Muscle of arm (tissue), 14 donors: ENCODE results near the gene C19orf47. TPM values are rescaled to one million over a fixed set of nuclear protein-coding genes. Genes with fewer than 3 reads are reported as not detected.

Source experiments
- DNase-seq: peaks from one replicate; pipeline ENCODE4 v3.0.0-alpha.2; 2013
- long read RNA-seq, 11 donors: transcript quantifications; one replicate each; lab custom pipeline, GENCODE V29; 2026
- polyA plus RNA-seq, 12 donors: library from polyadenylated mRNA; unstranded; fragments of 120-200 nt; gene quantifications; one replicate each; pipeline ENCODE4 v1.2.1, GENCODE V29; 2013; ENCODE audit not compliant: insufficient read length in 12 of 12

Gene C19orf47, protein sequence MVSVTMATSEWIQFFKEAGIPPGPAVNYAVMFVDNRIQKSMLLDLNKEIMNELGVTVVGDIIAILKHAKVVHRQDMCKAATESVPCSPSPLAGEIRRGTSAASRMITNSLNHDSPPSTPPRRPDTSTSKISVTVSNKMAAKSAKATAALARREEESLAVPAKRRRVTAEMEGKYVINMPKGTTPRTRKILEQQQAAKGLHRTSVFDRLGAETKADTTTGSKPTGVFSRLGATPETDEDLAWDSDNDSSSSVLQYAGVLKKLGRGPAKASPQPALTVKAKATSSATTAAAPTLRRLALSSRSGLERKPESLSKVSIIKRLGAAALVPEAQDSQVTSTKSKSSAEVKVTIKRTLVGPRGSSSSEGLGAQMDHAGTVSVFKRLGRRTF
- polyA plus RNA-seq: 10 to 100 TPM in 11 of 12 donors, not detected in 1; 26.4 to 99.1 (median 57.1) TPM
- long read RNA-seq, donor 1: 0 reads
- long read RNA-seq, donor 2, partial matches to known transcripts: 0 of 4 reads
- long read RNA-seq, donor 2, other reads (novel, unspliced or antisense): 0 of 4 reads
- long read RNA-seq, donor 3: 0 reads
- long read RNA-seq, donor 4, partial matches to known transcripts: 0 of 1 reads
- long read RNA-seq, donor 4, other reads (novel, unspliced or antisense): 0 of 1 reads
- long read RNA-seq, donor 5, partial matches to known transcripts: 9 of 11 reads
- long read RNA-seq, donor 5, other reads (novel, unspliced or antisense): 0 of 11 reads
- long read RNA-seq, donor 6, partial matches to known transcripts: 0 of 1 reads
- long read RNA-seq, donor 6, other reads (novel, unspliced or antisense): 0 of 1 reads
- long read RNA-seq, donor 7, partial matches to known transcripts: 0 of 2 reads
- long read RNA-seq, donor 7, other reads (novel, unspliced or antisense): 0 of 2 reads
- long read RNA-seq, donor 8, partial matches to known transcripts: 264 of 312 reads
- long read RNA-seq, donor 8, other reads (novel, unspliced or antisense): 48 of 312 reads
- long read RNA-seq, donor 9, partial matches to known transcripts: 0 of 2 reads
- long read RNA-seq, donor 9, other reads (novel, unspliced or antisense): 0 of 2 reads
- long read RNA-seq, donor 10, transcript C19orf47-209 (2 exons, 583 nt): major isoform, 7 of 12 reads
- long read RNA-seq, donor 10, partial matches to known transcripts: 0 of 12 reads
- long read RNA-seq, donor 10, other reads (novel, unspliced or antisense): 5 of 12 reads
- long read RNA-seq, donor 11, partial matches to known transcripts: 31 of 34 reads
- long read RNA-seq, donor 11, other reads (novel, unspliced or antisense): 0 of 34 reads

DNA sequence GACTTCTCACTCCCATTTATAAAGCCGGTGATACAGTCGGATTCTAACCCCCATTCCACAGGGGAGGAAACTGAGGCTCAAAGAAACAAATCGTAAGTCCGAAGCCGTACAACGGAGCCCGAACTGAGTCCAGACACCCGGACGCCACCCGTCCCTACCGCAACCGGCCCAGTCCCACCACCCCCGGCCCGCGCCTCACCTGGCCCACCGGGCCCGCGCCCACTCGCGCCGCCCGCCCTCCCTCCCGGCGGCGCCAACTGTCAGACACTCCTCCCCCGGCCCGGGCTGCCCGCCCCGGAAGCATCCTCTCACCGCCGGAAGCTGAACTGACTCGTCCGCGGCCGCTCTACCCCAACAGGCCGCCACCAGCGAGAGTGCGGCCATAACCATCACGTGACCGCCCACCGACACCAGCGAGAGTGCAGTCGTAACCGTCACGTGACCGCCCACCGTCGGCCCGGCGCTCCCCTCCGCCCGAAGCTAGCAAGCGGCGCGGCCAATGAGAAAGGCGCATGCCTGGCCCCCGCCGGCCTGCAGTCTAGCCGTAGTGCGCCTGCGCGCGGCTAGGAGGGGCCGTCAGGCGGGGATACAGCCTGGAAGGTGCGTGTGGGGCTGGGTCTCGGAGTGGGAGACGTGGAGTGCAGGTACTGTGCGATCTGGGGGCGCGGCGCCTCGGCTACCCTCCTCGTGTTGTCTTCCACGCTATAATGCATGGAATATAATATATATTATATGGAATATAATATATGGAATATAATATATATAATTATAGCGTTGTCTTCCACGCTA, at the start of gene C19orf47, which contains the start of gene PLD3:
Gene C19orf47 (minus strand): TSS at position 273 of the 789 bp plus-strand sequence. CDS start 6,540 bp downstream, outside the sequence.
Gene PLD3 (plus strand): TSS at position 571 of the 789 bp plus-strand sequence. CDS start 17,789 bp downstream, outside the sequence.
- DNase-seq: peak; percentile 99

DNA sequence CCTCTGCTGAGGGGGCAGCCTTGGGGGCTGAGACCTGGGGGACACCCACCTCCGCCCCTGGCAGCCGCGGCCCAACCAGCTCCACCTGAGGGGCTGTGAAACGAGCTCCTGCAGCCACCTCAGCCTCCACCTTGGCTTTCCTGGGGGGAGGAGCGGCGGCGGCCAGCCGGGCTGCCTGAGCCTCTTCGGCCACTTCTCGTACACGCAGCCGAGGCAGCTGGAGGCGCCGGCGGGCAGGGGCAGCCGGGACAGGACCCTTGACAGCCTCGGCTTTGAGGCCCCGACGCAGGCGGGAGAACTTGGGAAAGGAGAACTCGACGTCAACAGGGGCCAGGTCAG, 49.3 kb upstream of the C19orf47 start:
- no peak for DNase-seq

DNA sequence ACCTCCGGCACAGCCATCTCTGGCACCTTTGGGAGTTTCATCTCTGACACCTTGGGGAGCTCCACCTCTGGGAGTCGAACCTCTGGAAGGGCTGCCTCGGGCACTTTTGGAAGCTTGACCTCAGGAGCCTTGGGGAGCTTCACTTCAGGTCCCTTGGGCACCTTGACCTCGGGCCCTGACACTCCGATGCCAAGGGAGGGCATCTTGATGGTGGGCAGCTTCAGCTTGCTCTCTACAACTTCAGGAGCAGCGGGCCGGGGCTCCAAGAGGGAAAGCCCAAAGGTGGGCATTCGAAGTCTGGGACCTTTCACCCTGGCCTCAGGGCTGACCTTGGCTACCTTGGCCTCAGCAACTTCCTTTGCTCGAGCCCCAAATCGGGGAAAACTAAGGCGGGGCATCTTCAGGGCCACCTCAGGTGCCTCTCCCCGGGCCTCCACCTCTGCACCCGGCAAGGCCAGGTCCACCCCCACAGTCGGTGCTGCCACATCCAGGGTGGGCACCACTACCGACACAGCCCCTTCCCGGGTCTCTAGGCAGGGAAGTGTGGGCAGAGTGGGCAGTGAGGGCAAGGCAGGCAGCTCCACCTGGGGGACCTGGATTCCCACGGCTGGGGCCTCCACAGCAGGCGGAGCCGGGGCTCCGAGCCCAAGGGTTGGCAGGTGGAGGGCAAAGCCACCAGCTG, 48.8 kb upstream of the C19orf47 start:
- no peak for DNase-seq

DNA sequence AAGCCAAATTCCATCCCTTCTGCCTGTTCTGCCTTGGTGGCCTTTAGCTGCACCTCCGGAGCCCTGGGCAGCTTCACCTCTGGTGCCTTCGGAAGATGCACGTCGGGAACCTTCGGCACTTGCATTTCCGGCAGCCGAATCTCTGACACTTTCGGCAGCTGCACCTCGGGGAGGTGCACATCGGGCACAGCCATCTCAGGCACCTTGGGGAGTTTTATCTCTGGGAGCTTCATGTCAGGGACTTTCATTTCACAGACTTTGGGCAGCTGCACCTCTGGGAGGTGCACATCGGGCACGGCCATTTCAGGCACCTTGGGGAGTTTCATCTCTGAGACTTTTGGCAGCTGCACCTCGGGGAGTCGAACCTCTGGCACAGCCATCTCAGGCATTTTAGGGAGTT, 47.8 kb upstream of the C19orf47 start:
- DNase-seq: no peak

DNA sequence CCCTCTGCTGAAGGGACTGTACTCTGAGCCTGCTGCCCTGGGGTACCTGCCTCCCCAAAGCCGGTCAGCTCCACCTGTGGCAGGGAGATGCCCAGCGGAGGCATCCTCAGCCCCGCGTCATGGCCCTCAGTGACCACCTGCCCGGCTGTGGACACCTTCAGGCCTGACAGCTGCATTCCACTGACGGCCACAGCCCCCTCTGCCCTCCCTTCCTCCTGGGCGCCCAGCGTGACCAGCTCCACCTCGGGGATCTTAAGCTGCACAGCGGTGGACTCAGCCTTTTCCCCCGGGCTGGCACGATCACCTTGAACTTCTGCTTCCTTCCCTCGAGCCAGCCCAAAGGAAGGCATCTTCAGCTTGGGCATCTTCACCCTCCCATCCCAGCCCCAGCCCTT, 46.6 kb upstream of the C19orf47 start:
- DNase-seq: no peak

DNA sequence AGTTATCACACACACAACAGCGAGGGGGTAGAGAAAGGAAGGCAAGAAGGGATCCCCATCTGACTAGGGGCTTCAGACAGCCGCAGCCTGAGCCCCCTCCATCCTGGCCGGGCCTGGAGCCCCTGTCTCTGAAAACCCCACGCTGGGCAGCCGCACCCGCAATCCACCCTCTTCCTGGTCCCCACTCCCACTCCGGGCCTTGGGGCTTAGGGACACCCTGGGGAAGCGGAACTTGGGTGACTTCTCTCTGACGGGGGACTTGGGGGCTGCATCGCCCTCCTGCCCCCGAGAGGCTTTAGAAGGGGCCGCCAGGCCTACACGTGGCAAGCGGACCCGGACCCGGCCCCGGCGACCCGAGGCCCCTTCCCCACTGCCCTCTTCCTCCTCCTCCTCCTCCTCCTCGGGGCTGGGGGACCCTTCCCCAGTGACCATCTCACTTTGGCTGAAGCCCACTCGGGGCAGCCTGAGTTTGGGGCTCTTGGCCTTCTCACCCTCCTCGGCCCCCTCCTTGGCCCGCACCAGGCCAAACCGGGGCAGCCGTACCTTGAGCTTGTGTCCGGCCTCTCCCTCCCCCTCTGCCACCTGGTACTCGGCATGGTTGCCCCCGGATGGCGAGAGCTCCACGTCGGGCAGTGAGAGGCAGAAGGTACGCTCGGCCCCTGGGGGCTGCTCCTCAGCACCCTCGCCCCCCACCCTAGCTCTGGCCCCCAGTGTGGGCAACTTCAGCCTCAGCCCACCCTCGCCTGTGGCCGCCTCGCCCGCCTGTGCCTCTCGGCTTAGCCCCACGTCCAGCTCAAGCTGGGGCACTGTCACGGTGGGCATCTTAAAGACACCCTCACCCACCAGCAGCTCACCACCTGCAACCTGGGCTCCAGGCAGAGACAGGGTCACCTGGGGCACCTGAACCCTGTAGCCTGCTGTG, 46.0 kb upstream of the C19orf47 start:
- DNase-seq: no peak

DNA sequence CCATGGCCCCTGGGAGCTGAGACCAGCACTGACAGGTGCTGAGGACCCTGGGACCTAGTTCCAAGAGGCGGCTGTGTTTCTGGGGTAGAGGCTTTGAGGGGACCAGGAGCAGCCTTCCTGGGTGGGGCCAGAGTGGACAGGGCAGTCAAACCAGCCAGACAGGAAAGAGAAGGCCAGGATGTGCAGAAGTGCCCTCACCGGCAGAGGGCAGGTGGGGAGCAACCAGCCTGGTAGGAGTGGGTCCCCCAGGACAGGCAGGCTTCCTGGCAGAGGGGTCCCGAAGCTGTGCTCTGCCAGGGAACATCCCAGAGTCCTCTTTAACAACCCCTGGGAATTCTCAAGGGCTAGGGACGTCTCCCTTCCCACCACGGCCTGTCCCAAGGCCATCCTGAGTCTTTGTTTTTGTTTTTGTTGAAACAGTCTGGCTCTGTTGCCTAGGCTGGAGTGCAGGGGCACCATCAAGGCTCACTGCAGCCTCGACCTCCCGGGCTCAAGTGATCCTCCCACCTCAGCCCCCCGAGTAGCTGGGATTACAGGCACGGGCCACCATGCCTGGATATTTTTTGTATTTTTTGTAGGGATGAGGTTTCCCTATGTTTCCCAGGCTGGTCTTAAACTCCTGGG, 44.8 kb upstream of the C19orf47 start:
- no peak for DNase-seq

DNA sequence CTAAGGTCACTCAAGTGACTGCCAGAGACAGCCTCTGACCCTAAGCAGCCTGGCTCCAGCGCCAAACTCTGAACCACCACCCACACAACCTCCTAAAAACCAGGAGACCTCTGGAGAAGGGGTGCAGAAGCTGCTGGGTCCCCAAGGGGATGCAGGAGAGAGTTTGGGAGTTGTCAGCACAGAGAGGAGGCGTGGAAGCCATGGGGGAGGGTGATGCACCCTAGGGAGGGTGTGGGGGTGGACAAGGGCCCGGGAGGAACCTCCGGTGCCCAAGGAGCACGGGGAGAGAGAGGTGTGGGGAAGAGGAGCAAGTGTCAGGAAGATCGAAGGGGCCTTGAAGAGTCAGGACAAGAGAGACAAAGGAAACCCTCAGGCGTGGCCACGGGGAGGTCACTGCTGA, 43.9 kb upstream of the C19orf47 start:
- no peak for DNase-seq

DNA sequence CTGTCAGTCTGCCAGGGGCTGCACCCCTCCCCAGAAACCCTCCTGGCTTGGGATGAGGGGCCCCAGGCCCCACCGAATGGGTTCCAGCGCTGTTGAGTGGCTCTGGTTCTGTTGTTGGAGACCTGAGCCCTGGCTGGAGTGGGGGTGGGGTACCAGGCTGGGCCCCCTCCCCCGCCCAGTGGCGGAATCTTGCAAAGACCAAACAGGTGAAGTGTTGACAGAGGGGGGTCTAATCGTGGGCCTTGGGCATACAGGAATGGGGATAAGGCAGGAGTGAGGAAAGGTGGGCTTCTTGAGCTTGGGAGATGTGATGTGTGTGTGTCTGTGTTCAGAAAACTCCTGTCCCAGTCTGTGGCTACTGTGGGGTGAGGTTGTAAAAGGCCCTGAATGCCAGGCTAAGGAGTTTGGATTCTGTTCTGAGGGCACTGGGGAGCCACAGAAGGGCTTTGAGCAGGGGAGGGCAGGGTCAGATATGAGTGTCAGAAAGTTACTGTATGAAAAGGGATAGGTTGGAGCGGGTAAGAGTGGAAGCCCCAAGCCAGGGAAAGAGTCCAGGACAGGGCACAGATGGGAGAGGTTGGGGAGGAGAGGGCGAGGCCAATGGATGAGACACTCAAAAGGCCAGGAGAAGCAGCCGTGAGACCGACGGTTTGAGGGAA, 42.0 kb upstream of the C19orf47 start, which contains the start of gene HIPK4:
Gene HIPK4 (minus strand): TSS at position 98 of the 659 bp plus-strand sequence. CDS start 279 bp downstream, outside the sequence.
- DNase-seq: no peak

DNA sequence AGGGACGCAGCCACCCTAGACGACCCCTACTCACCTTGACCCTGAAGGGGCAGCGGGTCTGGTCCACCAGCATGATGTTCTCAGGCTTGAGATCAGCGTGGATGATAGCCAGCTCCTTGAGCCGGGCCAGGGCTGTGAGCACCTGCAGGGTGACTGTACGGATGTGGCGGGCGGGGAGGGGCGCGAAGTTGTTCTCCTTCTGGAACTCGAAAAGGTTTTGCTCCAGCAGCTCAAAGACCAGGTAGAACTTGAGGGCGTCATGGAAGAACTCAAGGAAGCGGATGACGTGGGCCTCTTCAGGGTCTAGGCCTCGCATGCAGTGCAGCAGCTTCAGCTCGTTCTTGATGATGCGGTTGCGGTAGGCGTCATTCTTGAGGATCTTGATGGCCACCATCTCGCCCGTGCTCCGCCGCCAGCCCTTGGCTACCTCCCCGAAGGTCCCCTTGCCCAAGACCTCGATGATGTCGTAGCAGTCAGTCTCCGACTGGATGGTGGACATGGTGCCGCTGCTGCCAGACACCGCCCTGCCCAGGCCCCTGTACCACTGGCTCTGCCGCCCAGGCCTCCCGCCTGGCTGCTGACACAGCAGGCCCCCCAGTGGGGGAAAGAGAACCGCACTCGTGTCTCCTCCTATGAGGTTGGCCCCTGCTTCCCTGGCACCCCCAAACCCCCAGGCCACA, 41.3 kb upstream of the C19orf47 start:
- no peak for DNase-seq

DNA sequence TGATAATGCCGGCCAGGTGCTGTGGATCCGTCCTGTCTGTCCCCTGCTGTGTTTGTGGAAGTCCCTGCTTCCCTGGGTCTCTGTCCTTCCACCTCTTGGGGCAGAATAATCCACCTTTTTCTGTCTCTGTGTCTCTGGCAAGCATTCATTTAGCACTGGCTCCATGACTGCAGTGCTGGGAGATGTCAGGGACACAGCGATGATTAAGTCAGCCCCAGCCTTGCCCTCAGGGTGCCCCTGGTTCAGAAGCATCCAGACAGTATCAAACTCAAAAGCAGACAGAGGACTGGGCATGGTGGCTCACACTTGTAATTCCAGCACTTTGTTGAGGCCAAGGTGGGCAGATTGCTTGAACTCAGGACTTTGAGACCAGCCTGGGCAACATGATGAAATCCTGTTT, 40.3 kb upstream of the C19orf47 start:
- no peak for DNase-seq

DNA sequence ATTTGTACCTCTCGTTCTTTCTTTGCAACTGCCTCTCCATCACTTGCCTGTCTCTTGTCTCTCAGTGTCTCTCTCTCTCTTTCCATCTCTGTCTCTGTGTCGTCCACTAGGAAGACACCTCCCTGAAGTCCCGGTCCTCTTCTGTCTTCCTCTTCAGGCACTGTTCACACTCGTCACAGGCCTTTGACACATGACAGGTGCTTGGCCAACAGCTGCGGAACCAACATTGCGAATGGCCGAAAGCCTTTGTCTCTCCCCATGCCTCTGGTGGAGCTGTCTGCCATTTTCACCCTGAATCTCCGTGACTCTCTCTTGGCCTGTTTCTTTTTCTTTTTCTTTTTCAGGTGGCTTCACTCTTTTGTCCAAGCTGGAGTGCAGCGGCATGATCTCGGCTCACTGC, 39.0 kb upstream of the C19orf47 start:
- no peak for DNase-seq

DNA sequence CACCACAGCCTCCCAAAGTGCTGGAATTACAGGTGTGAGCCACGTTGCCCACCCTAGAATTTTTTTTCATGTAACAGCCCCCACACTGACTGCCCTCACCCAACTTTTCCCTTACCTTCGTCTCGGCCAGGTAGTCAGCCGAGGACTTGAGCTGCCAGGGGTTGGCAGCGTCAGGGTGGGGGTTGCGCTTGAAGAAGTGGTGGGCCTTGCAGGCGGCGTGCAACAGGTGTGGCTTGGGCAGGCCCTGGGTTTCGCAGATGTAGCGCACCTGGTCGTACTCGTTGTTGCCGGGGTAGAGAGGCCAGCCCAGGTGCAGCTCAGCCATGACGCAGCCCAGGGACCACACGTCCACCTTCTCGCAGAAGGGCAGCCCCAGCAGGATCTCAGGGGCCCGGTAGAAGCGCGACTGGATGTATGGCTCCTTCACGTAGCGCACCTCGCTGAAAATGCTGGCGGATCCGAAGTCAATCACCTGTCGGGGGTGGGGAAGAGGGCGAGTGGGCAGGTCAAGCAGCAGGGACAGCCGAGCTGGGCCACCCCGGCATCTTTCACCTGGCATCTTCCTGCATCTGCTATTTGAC, 35.6 kb upstream of the C19orf47 start:
- DNase-seq: no peak

DNA sequence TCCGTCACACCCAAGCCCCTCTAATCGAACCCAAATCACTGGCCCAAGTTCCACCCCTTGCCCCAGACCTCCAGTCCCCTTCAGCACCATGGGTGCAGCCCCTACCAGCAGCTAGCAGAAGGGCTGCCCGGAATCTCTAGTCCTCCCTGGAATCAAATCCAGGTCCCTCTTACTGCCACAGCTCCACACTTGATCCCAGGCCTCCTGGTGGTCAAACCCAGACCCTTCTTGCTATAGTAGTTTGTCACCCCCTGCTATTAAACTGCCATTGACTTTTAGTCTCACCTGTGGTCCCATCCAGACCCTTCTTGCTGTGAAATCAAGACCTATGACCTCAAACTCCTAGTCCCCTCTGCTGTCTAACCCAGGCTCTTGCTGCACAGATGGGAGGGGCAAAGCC, 33.1 kb upstream of the C19orf47 start:
- no peak for DNase-seq

DNA sequence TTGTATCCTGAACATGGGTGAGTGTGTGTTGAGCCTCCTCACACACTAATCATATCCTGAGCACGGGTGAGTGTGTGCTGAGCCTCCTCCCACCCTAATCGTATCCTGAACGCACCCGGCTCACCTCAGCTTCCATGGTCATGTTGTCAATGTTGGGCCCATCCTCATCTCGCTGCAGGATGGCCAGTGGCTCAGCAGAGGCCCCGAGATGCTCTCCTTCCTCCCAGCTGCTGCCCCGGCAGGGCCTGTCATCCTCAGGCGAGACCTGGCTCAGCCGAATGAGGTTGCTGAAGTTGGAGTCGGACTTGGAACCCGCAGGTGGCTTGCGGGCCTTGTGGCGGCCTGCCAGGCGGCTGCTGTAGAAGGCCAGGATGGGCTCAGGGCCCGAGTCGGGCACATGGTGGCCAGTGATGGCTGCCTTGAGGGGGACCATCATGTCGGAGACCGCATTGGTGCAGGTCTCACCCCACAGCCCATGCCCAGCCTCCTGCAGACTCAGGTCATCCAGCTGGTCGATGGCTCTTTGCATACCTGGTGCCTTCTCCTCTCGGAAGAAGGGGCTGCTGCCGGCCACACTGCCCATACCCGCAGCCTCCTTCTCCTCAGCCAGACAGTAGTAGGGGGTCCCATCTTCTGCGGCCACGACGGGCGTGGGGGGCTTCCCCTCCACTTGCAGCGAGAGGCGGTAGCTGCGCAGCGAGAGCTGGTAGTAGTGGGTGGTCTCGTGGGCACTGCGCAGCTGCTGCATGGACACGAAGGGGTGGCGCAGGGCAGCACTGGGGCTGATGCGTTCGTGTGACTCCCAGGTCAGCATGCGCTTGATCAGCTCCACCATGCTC, 32.2 kb upstream of the C19orf47 start:
- no peak for DNase-seq
